ENCODE measurements around the gene ICOS.
"Not testable (repeated sequence)": the region's sequence is repeated elsewhere in the genome, so short reads cannot be mapped to it uniquely, and the experiment has no call there.

Gene ICOS

DNA sequence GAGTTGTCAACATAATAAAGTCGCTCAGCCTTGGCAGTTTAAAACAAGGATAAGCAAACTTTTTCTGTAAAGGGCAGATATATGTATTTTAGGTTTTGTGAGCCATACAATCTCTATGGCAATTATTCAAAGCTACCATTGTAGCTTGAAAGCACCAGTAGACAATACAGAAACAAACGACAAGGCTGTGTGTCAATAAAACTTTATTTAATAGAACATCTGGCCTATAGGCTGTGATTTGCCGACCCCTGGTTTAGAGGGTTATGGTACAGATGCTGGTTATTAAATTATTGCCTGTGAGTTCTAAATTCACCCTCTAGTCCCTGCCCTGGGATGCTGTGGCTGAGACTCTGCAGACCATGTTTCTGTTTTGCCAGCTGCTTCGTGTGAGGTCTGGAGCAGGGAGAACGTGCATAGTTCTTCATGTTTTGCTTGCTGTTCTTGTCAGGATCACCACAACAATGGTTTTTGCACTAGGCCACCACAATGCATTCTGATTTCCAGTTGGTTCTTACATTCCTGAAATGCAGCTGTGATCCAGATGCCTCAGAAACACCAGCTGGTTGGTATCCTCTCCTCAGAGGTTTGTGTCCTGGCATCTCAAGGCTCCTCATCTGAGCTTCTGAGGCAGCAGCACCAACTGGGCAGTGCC is 46.6 kb downstream of the ICOS start:
- DNase-seq: no peak

GRCh38 chr2:203985978-203986377 is 49.4 kb downstream of the ICOS start:
- DNase-seq: not testable (repeated sequence)

DNA sequence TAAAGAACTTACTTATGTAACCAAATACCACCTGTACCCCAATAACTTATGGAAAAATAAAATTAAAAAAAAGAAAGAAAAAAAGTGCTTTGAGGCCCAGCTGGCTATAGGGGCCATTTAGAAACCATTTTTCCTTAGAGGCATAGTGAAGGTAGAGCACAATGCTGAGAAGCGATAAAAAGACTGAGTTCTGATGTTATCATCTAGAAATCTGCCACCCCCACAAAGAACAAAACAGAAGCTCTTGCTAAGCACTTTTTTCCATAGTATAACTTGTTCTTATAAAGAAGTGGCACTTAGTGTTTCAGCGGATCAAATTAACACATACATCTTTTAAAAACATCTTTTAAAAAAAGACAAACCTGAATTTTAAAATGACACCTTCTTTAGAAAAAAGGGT is 51.4 kb downstream of the ICOS start:
- DNase-seq: no peak

GRCh38 chr2:203988500-203989260 is 52.1 kb downstream of the ICOS start:
- no peak for DNase-seq

- no peak for DNase-seq
Measured at GRCh38 chr2:203989521-203989920, 53.0 kb downstream of the ICOS start.

- DNase-seq: no peak
Measured at GRCh38 chr2:203992509-203992908, 55.9 kb downstream of the ICOS start.

GRCh38 chr2:203993011-203993410 is 56.4 kb downstream of the ICOS start:
- no peak for DNase-seq

DNA sequence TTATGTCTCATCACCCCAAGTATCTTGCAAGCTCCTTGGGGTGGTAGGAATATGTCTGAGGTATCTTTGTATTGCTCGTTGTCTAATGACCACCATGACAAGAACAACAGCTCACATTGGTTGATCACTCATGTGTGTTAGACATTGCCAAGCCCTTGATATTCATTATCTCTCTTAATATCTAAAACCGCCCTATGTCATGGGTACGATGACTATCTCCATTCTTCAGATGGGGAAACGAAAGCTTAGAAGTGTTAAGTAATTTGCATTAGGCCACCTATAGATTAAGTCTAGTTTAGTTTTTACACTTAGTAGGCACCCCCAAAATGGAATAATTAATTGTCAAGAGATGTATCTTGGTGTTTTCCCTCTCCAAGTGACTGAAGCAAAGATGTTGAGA is 57.0 kb downstream of the ICOS start:
- DNase-seq: no peak

DNA sequence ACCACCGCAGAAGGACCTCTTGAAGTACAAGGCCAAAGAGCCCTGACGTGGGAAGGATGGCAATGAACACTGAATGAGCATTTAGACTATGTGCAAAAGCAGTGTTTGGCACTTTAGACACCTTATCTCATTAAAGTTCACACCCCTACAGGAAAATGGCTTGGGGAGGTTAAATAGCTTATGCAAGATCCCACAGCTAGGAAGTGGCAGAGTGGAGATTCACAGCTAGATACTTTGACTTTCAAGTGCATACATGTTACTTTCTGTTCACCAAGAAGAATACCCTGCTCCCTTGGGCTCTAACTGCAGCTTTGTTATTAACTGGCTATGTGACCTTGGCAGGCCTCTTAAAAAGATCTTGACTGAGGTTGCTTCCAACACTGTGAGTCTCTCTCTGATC is 58.2 kb downstream of the ICOS start:
- DNase-seq: no peak

- no peak for DNase-seq
Measured at GRCh38 chr2:203996692-203997091, 60.1 kb downstream of the ICOS start.

DNA sequence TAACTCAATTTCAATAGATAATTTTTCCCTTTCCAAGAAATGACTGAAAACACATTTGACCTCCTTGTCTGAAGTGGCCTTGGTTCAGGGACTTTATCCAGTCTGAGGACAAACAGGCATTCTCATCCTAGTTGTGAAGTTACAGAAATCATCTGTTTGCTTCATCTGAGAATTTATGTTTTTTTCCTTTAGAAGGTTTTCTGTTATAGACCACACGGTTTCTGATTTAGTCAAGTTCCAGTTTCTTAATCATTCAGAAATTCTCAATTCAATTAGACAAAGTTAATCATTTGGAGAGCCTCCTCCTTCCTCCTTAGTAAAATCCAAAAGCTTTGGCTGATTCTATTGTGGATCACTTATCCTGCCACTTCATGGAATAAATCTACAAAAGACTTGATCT is 60.9 kb downstream of the ICOS start:
- DNase-seq: no peak

- no peak for DNase-seq
Measured at GRCh38 chr2:203997980-203998809, 61.6 kb downstream of the ICOS start.

DNA sequence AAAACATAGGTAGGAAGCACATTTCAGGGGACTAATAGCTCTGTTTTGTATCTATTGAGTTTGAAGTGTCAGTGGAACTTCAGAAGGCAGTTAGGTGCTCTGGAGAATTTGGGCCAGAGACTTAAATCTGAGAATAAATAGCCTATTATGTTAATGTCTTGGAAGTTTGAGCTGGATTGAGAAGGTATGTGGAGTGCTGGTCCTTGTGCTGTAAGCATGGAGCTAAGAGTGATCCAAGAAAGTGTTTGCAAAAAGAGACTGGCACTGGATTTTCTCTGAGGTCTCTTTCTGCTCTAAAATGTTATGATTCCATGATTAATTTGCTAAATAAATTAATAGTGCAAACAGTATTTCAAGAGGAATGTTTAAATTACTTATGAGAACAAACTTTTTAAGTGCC is 63.3 kb downstream of the ICOS start:
- no peak for DNase-seq

DNA sequence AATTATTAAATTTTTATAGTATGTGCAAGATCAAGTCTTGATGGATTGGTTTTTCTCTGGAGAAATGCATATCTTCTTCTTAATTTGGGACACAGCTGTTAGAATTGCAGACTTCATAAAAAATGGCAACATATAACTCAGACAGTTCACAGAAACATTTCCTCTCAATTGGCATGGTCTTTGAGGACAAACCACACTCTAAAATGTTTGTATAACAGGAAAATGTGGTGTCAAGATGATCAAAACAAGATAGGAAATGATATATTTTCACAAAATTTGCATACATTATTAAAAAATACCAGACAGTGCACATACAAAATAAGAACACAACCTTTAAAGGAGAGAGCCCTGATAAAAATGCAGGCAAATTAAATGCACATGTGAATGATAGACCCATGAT is 63.9 kb downstream of the ICOS start:
- no peak for DNase-seq

DNA sequence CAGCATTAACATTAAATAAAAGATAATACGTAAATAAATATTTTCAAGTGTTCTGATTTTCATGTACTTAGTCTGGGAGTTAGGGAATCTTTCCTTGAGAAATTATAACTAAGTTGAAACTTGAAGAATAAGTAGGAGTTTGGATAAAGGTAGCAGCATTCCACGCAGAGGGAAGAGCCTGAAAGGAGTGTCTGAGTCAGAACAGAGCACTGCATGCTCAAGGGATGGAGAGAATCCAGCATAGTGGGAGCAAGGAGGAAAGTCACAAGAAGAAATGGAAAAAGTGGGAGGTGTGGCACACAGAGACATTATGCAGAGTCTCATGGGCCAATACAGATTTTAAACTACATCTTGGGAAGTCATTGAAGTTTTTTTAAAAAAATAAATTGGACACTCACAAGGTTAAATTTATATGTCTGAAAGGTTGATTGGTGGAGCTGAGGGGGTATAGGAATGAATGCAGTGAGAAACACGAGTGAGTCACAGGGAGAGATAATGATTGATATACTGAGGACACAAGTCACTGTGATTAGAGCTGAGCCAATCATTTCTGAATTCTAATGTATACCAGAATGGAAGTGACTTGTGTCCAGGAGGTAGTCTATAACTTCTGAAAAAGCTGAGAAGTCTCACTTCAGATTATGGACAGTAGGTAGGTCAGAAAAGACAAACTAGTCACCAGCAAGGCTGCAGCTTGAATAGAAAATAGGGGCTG is 66.9 kb downstream of the ICOS start:
- no peak for DNase-seq

GRCh38 chr2:204004912-204005311 is 68.3 kb downstream of the ICOS start:
- DNase-seq: no peak

GRCh38 chr2:204005940-204006721 is 69.6 kb downstream of the ICOS start:
- DNase-seq: no peak

- no peak for DNase-seq
Measured at GRCh38 chr2:204008352-204008751, 71.8 kb downstream of the ICOS start.

DNA sequence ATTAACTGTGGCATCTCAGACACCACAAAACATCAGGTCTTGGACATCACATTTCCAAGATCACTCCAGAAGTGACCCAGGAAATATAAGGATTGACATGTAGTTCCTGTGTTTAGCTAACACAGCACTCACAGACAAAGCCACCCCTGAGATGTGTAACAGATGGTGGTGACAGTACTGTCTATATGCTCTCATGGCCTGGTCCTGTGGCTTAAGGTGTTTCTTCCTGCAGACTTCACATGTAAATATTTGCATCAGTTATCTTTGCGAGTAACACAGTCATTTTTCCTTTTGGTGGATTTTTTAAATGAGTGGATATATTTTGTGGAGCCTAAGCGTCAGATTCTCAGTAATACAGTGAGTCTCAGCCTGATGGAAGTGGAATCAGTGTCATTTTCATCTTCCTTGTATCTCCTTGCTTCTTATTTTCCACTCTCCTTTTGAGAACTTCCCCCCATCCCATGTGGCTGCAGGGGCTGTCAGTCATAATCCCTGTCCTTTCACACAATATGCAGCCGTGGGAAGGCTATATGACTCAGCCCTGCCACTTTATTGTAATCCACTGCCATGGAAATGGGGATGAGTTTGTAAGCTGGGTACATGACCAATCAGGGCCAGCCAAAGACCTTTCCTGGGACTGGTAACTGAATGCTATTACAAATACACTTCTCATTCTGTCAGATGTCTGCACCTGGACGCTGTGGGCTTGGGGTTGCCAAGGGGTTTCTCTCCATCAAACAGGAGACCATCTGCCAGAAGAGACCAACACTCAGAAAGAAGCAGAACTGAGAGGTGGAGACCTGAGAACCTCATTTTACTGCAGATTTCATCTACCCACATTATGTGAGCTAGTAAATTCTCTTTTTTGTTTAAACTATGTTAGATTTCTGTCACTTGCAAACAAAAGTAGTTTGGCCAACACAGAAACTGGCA is 74.3 kb downstream of the ICOS start:
- no peak for DNase-seq
